NOMO-1 treated with DMSO at 0.1 percent for 48 hours (cell line): ENCODE measurements around the gene MACROH2A1.
A peak's percentile ranks its signal among the peaks of the same experiment; 100 is the strongest.

Experiments used
- DNase-seq: peaks from one replicate; lab custom pipeline; 2025; ENCODE audit not compliant: unreplicated experiment; lab: John Stamatoyannopoulos, UW

MACROH2A1 gene

DNA sequence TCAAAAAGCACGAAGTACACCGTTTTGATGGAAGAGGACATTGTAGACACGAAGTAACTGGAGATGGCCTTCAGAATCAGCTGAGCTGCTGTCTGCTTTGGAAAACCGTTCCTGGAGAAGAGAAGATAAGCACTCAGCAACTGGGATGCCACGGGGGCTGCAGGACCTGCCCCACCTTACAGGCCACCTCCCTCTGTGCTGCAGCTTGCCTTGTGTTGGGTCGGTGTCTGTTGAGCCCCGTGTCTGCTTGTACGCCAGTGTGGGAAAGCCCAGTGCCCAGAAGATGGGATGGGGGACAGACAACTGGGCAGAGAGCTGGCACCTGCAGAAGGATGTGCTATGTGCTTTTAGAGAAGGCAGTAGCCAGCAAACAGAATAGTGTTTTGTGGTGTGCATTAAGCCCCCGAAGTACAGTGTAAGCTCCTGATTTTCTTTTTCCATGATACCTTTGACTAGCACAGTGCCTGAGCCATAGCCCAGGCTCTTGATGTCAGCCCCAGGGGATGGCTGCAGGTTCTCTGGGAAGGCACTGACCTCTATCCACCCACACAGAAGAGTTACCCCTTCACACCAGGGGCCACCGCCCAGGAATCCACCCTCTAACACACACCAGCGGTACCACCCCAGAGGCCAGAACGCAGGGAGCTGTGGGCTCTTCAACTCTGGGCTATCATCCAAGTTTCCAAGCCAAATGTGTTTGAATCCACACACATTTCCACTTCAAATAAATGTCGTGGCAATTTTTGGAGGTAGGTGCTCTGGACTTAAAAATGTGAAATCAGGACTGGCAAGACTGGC lies 63.8 kb downstream of the MACROH2A1 start:
- no peak for DNase-seq

DNA sequence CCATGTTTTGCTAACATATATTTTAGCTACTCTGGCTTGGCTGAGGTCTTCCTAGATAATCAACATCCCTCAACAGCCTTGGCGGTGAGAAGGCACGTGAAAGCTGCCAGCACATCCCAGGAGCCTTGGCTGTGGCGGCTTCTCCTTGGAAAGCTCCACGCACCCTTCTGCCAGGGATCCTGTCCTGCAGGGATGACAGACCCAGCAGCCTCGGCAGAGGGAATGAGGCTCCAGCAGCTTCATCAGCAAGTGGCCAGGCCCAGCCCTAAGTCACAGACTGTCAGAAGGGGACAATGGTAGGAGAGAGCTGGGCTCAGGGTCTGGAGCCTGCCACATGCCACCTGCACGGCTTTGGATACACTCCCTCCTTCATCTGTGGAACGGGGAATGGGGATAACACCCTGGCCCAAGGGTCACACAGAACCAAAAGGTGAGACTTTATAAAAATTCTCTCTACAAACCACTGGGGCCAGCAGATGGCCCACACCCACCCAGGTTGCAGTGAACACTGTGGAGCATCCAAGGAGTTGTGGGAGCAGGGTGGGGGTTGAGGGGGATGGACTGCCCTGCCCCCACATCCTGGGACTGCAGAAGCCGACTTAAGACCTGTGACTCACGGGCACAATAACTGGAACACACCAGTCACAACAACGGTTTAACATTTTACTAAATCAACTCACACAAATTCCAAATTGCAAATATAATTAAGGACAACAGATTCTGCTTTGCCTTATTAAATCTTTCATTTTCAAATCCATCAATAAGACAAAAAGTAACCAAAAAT lies 65.1 kb downstream of the MACROH2A1 start:
- DNase-seq, result no peak

DNA sequence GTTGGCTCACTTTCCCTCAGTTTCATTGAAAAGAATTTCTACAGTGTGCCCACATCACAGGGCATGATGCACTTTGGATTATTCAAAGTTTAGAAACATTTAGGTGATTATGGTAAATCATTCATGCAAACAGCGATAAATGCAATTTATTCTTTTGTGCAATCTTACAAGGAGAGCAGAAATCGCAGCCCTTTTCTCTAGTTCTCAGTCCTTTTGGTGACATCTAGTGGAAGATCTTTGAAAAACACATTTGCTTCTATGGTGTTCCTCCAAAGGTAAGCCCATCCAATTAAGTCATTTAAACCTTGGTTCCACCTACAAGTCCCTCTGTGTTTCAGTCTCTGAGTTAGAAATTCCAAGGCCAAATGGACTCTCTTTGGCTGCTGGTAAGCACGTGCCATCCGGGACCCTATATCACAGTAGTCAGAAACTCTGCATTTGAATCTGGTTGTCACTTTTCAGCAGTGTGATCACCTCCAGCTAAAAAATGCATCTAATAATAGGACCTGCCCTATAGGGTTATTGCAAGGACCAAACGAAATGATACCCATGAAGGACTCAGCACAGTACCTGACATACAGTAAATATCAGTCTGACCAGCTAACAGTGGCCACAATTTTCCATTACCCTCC lies 66.4 kb downstream of the MACROH2A1 start:
- DNase-seq, result peak; percentile 58

DNA sequence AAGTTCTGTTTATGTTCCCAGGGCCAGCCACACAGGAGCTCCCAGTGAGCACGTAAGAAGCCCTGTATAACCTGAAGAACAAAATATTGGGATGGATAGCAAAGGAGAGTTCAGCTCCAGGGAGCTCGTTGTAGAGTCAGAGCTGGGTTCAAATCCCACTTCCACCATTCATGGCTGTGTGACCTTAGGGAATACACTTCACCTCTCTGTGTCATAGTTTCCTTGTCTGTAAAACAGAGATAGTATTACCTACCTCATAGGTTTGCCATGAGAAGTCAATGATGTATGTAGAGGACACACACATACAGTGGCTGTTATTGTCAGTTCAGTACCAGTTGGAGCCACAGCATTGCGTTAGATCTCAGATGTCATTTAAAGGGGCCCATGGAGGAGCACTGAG lies 67.4 kb downstream of the MACROH2A1 start:
- DNase-seq, result no peak

DNA sequence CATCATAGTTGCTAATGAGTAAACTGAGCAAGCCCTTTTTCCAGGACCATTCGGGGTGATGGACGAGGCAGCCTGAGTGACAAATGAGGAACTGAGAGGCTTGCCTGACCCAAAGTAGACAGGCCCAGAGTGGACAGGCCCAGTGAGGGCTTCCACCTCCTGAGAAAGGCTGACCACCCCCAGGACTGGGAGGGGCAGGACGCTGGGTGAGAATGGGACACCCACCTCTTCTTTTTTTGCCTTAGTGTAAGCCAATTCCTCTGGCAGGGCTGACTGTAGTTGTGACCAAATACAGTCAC lies 68.3 kb downstream of the MACROH2A1 start:
- DNase-seq, result no peak

DNA sequence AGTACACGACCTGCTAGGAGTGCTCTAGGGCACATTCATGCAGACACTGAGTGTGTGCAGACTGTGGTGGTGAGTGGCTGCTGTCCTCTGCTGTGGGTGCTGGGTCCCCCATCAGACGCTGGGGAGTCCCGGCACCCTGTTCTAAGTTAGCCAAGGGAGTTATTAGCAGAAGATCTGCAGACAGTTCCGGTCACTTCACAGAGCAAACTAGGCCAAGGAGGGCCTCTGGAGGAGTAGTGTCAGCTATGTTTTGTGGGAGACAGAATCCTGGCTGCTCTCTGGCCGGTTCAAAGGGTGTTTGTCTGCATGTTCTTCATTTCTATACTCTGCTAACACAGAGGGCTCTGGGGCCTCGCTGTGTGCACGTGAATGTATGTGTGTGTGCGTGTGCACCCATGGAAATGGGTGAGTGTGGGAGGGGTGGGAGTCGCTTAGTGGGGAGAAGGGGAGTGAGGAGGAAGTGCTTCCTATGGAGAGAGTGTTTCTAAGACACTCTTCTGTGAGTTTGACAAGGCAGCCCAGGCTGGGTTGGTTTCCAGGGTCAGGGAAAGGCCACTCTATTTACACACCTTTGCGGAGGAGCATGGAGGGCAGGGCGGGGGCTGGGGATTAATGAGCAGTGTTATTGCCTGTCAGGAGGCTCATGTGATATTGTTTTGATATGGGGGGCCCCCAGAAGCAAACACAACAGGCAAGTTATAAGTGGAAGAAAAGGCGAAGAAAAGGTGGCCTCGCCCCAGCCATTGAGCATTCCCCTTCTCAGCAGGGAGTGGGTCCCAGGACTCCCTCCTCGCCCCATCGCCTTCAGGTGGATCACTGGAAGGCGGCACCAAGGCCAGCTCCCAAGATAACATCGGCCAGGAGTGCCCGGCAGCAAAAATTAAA lies 68.9 kb downstream of the MACROH2A1 start:
- DNase-seq, result no peak

DNA sequence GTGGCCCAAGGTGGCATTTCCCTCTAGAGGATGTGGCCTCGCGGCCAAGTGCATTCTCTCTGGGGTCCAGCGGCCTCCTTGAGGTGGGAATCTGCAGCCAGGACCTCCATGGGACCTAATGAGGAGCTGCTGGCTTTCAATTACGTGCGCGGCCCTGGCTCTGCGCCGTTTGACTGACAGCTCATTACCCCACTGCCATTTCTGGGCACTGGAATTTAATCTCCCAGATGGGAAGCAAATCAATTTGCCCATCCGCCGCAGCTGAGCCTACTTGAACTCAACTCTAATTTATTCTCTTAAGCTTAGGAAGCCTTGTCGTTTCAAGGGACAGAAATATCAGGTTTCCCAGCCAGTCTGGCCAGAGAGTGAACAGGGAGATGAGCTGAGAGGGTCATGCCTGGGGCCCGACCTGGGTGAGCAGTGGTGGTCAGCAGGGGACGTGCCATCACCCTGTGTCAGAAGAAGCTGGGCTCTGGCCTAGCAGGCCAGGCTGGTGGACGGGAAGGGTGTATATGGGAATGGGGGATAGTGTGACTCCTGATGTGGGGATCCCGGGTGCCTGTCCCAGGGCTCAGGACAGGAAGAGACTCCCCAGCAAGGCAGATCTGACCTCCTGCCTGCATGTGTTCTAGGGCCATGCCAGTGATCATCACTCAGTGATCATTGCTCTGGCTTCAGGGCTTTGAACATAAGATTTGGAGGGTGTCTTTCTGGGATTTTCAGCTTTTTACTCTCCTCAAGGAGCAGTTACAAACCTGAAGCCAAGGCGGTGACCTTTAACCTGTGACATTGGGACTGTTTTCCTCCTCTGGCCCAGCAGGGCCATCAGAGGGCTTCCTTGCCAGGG lies 69.7 kb downstream of the MACROH2A1 start:
- DNase-seq, result no peak

DNA sequence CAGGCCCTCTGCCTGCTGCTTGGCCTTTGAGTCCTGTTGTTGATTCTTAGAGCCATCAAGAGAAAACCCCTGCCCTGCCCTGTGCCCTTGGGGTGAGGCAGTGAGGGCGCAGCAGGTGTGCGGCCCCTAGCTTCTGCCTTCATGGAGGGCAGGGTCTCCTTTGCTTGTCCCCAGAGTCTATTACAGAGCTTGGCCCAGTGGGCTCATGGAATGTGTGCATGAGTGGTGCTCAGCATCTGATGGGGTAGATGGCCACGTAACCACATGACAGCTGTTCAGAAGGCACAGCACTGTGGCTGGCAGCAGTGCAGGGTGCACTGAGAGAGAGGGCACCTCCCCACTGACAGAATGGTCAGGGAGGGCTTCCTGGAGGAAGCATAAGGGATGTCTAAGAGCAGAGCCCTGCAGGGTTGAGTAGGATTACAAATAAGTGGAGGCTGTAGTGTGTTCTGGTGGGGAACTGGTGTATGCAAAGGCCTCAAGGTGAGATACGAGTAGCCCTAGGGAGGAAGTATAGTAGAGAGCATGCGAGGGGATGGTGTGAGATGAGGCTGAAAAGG lies 70.8 kb downstream of the MACROH2A1 start:
- no peak for DNase-seq

DNA sequence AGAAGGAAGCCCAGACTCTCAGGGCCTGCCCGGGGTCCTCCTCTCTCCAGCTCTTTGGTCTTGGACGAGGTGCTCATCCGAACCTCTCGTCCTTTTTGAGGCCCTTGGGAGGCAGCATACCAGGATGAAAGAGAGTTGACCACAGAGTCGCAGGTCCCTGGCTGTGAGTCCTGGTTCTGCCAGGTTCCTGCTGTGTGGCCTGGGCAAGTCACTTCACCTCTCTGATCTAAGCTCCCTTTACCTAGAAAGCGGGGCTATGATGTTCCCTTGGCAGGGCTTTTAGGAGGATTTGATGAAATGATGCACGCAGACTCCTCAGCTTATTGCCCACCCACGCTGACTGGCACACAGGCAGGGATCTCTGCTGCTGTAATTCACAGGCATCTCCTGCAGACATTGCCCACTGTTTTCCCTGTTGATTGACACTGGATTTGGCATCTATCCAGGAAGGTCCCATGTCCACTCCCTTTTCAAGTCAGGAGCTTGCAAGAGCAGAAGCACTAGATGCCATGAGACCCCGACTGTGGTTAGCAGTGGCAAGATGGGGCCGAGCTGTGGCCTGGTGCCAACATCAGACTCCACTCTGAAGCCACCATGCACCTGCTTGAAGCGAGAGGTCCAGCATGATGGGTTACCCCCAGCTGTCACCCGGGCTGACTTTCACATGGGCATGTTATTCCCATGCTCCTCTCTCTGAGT lies 71.5 kb downstream of the MACROH2A1 start:
- no peak for DNase-seq

DNA sequence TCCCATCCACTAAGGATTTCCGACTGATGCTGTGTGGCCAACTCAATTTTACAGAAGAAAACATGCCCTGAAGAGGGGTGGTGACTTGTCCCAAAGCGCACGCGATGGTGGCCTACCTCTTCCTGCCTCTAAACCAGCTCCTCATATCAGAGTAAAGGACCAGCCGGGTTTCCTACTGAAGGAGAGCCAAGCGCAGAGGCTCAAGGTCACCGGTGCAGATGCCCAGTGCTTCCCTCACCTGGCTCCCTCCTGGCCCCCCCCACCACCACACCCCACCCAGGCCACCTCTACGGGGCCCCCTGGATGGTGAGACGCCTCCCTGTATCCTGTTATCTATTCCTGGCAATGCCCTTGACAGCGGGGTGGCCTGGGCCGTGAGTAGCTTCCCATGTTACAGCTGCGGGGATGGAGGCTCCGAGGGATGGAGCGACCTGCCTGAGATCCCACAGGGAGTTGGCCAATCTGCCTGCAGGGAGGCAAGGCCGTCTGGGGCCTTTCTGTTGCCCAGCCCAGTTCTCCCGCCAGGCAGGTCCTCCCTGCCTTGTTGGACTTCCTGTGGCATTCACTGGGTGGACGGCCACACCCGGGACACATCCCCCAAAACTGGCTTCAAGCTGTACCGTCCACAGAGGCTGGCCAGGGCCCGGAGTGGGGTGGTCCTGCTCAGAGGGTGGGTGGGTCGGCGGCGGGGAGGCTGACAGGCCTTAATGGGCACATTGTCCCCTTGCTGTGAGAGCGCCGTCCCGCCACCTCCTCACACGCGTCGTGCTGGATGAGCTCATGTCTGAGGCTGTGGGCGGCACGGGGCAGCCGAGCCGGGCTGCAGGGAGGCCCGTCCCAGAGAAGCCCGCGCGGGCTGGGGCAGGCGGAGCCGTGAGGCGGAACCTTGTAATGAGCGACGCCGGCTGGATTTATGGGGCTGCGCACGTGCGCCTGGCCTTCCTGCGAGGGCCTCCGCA lies 72.5 kb downstream of the MACROH2A1 start:
- DNase-seq, result no peak

DNA sequence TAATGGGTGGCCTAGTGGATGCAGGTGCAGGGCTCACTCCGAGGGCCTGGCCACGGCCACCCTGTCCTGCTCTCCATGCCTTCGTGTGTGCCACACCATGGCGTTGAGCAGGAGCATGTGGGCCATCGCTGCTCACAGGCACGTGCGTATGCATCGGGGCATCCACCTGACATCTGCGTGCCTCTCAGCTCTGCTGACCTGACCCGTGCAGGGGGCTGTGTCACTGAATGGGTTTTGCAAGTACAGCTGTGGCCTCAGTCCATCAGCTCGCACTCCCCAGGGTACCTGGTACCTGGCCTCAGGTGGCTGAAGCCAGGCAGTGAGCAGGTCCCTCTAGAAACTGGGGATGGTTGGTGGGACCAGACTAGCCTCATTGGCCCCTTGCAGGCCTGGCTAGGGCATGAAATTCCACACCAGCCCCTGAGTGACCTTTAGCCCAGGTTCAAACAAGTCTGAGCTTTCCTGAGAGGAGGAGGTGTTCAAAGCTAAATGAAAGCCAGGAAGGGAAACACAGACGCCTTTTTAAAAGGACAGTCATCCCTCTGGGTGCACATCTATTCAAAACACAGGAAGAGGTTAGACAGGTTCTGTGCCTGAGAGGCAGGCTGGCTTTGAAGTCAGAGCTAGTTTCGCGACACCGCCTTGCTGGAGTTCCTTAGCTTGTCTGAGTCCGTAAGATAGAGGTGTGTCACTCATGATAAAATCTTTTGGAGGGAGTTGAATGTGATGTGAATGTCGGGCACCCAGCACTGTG lies 74.0 kb downstream of the MACROH2A1 start:
- no peak for DNase-seq

DNA sequence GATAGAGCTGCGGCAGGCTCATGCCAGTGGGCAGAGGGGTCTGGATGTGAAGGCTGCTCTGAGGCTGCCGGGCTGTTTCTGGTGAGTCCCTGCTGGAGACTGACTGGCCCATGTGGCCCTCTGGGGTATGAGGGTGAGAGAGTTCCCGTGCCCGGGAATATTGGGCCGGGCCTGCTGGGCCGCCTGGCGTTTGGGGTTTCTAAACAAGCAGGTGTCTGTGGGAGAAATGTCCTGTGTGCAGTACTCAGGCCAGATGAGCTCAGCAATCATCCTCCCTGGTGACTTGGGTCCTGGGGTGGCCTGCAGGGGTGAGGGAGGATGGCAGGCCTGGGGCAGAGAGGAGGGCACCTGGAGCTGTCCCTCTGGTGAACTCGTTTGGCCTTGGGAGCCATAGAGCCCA lies 74.9 kb downstream of the MACROH2A1 start:
- no peak for DNase-seq

DNA sequence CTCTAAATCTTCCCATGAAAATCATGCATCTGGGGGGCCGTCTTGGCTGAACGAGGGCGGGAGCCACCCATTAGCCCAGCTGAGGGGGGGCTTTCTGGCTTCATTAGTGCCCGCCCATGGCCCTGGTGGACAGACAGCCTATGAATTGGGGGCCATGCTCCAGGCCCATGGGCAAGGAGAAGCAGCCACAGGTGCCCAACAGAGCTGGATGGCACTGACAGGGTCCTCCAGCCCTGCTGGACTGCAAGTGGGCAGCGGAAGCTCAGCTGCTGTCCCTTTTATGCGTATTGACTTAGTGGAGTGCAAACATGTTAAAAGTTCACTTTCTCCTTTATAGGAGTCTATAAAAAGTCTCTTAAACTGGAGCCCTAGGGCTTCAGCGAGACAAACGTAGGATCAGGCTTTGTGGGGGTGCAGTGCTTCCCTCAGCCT lies 75.3 kb downstream of the MACROH2A1 start:
- DNase-seq, result no peak

DNA sequence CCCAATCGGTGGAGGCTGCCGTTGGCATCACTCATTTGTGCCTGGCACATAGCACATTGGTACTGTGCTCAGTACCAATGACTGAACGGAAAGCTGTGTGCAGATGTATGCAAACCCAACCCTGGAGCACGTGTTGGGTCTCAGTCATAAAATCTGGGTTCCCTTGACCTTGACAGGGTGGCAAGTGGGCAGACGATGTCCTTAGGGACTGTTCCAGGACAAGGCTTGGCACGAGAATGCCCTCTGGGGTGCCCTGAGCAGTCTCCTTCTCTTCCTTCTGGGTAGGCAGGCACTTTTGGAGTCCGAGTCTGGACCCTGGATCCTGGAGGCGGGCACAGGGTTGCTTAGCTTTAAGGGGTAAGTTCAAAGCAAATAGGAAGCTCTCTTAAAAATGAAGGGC lies 75.8 kb downstream of the MACROH2A1 start:
- no peak for DNase-seq

DNA sequence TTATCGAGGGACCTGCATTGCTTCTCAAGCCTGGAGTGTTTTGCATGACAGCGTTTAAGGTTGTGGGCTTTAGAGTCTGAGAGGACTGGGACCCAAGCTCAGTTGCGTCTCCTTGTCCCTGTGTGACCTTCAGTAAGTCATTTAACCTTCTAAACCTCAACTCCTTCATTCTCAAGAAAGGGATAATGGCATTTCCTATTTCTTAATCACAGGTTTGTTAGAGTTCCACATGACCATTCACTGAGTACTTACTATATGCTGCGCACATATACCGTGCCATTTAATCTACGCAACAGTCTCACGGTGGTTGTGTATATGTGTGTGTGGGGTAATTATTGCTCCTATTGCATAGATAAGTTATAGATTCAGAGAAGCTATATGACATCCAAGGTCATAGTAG lies 76.3 kb downstream of the MACROH2A1 start:
- DNase-seq, result no peak

DNA sequence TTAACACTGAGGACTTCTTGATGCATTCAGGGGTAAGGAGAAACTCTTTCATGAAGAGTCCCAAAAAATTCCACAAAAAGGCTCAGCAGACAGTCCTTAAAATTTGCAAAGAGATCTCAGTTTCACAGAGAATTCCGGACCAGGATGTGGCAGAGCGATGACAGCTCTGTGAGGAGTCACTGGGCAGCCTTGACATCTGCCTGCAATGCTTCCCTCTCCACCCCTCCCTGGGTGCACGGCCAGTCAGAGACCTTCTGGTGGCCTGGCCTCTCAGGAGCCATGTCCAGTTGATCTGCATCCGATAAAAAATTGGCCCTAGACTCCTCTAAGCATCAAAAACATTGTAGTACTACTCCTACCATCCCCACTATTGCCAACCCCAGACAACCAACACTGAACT lies 76.8 kb downstream of the MACROH2A1 start:
- no peak for DNase-seq

DNA sequence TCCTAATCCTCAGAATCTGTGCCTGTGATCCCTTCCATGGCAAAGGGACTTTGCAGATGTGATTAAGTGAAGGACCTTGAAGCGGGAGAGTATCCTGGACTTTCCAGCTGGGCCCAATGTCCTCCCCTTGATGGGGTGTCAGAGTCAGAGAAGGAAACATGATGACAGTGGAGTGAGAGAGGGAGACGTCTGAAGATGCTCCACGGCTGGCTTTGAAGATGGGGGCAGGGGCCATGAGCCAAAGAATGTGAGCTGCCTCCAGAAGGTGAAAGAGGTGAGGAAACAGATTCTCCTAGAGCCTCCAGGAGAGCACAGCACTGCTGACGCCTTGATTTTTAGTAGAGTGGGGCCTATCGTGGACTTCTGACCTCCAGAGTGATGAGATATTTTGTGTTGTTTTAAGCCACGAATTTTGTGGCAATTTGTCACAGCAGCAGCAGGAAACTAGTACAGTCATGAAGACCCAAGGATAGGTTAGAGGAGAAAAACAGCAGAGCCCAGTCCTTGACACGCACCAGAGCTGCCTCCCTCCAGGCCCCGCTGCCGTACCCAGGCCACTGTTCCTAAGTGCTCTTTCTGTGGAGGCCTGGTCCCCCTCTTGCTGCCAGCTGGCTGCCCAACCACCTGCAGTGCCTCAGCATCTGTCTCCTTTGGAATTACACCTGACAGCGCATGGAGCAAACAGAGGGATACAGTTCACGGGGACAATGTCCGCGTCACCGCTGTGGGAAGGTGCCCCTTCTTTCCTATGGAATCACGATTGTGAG lies 78.1 kb downstream of the MACROH2A1 start:
- no peak for DNase-seq
